GM18505 (cell line): ENCODE measurements around the gene ZNF41.
"Not testable (repeated sequence)": the region's sequence is repeated elsewhere in the genome, so short reads cannot be mapped to it uniquely, and the experiment has no call there.

Experiments
- ATAC-seq: cut with Tn5 transposase; IDR thresholded peaks from one replicate; pipeline ENCODE4 v1.9.1; 2021; ENCODE audit not compliant: unreplicated experiment
- POLR2A ChIP-seq: IDR thresholded peaks from 4 replicates; pipeline ENCODE4 v1.6.1; 2011; ENCODE audit warnings: borderline replicate concordance; ENCODE audit not compliant: insufficient read depth, insufficient read length; ENCODE audit errors: extremely low read depth

ZNF41 gene

GRCh38 chrX:47482512-47483305, at the start of gene ZNF41:
Gene ZNF41 (minus strand): TSS chrX:47483222. CDS start chrX:47467481, 15,741 bp downstream.
- TF ChIP-seq POLR2A: peak; percentile 43
- peak; percentile 89 for ATAC-seq

- no peak for ATAC-seq
- TF ChIP-seq POLR2A: no peak
Measured at GRCh38 chrX:47530049-47530448, 47.0 kb upstream of the ZNF41 start.

DNA sequence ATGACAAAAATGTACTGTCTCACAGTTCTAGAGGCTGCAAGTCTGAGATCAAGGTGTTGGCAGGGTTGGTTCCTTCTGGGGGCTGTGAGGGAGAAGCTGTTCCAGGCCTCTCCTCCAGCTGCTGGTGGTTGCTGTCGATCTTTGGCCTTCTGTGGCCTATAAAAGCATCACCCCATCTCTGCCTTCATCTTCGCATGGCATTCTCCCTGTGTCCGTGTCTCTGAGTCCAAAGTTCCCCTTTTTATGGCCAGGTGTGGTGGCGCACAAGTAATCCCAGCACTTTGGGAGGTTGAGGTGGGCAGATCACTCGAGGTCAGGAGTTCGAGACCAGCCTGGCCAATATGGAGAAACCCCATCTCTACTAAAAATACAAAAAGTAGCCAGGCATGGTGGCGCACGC, 46.5 kb upstream of the ZNF41 start:
- no peak for TF ChIP-seq POLR2A
- ATAC-seq: no peak

DNA sequence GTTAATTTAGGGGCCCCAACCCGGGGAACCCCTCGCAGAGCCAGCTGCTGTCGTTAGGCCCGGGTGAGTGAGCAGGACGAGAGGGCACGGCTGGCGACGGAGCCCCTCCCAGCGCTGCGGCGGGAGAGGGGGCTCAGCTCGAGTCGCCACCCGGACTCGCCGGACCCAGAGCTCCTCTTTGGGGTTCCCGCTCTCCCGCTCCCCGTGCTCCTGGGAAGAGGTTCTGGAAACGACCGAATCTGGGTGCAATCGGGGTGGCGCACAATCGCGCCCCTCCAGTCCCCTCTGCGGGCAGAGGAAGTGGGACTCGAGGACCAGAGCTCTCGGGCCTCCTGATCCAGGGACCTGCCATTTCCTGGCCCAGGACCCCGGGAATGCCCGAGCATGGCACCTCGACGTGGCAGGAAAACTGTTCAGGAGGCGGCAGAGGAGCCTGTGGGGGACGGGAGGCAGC, 40.7 kb upstream of the ZNF41 start:
- no peak for TF ChIP-seq POLR2A
- no peak for ATAC-seq

GRCh38 chrX:47523297-47523696, 40.3 kb upstream of the ZNF41 start:
- ATAC-seq: peak; percentile 92
- no peak for TF ChIP-seq POLR2A

DNA sequence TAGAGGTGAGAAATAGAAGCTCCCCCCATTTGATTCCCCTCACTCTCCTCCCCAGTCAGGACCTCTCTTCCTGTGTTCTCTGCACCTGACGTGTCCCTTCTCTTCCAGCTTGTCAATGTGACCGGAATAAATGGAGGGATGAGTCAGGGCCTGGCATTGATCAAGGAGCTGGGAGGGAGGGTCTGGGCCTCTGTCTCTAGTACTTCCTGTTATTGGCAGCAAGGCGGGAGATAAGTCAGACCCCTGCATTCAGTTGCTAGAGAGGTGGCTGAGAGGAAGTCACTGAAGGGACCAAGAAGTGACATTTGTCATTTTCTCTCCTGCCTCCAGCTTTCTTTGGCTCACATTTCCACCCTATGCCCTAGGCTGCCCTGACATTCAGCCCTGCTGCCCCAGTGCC, 35.1 kb upstream of the ZNF41 start:
- TF ChIP-seq POLR2A: no peak
- no peak for ATAC-seq

DNA sequence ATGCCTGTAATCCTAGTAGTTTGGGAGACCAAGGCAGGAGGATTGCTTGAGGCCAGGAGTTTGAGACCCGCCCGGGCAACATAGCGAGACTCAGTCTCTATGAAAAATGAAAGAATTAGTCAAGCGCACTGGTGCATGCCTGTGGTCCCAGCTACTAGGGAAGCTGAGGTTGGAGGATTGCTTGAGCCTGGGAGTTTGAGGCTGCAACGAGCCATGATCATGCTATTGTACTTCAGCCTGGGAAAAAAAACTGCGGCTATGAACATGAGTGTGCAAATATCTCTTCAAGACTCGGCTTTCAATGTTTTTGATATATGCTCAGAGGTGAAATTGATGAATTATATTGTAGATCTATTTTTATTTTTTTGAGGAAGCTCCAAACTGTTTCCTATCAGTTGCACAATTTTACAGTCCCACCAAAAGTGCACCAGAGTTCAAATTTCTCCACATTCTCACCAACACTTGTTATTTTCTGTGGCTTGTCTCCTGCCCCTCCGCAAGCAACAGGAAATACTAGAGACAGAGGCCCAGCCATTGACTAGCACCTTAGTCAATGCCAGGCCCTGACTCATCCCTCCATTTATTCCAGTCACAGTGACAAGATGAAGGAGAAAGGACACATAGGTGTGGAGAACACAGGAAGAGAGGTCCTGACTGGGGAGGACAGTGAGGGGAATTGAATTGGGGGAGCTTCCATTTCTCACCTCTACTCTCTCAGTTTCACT, 33.1 kb upstream of the ZNF41 start:
- ATAC-seq: no peak
- no peak for TF ChIP-seq POLR2A

DNA sequence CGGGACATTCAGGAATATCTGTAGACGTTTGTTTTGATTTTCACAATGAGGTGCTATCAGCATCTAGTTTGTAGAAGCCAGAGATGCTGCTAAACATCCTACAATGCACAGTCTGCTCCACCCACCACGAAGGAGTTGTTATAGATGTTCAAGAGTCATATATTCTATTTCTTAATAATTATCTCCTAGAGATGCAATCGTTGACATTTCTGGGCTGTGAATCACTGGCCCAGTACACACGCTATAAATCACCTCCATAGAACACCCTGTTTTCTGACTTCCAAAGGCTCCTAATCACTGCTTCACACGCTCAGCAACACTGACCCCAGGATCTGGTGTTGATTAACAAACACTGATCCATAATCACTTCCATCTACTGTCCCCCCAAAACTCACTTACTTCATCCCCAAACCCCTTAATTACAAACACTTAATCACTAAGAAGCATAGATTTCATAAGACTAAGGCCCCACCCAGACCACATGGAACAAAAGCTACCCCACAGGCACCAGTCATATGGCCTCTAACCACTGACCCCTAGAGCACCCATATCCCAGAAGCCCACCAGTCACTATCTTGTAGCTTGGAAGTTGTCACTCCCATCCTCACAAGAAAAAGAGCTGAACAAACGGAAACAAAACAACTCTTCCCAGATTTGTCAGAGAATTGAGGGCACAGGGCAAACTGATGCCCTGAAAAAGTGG, 31.7 kb upstream of the ZNF41 start:
- ATAC-seq: no peak

GRCh38 chrX:47513034-47513965, 30.3 kb upstream of the ZNF41 start:
- ATAC-seq: not testable (repeated sequence)

More for the DNA sequence above, 31.7 kb upstream of the ZNF41 start:
- TF ChIP-seq POLR2A: no peak

DNA sequence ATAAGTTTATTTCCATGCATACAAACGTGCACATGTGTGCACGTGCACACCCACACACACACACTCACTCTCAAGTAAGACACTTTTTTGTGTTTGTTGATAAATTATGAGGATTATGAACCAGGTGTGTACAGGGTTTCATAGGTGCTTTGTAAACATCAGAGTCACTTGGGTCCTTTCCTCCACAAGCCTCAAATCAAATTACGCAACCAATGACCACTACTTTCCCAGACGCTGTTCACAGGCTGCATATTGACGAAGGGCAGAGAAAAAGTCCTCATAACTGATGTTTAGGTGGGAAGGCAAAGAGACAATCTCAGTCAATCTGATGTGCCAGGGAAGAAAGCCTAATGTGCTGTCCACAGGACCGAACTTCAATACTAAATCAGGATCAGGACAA, 29.4 kb upstream of the ZNF41 start:
- not testable (repeated sequence) for ATAC-seq

GRCh38 chrX:47507153-47507867, 24.3 kb upstream of the ZNF41 start:
- TF ChIP-seq POLR2A: no peak
- ATAC-seq: no peak

GRCh38 chrX:47503151-47503550, 20.1 kb upstream of the ZNF41 start:
- ATAC-seq: no peak
- no peak for TF ChIP-seq POLR2A

DNA sequence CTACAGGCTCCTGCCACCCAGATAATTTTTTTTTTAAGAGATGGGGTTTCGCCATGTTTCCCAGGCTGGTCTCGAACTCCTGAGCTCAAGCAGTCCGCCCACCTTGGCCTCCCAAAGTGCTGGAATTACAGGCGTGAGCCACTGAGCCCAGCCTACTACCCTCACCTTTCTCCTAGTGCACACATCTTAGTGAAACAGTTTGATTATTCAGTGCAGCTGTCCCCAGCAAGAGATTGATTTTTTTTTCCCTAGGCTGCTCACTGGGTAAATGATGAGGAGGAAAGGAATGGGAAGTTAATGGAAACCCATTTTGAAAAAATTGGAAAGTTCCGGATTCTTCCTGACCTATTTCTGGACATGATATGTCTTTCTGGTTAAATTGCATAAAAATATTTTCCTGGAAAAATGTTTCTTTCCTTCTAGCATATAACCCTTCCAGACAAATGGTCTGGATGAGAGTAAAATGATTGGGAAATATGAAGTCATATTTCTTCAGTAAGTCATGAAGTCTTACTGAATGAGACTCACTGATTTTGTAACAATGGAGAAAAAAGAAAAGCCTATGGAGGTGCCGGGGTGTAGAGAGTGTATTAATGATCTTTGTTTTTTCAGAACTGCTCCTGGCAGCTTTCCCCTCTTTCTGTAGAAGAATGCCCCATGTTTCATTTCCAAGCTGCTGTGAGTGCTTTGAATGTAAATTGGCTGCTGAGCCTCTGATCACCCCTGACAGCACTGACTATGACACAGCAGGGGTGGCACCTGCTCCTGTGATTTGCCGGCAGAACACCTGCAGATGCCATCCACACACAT, 19.5 kb upstream of the ZNF41 start:
- no peak for ATAC-seq
- no peak for TF ChIP-seq POLR2A
